Mesendoderm (in vitro differentiated cells): ENCODE measurements around the gene CERS6.

Experiments used
- DNase-seq: peaks from one replicate; pipeline ENCODE4 v3.0.0; 2013
- H2AK5ac ChIP-seq: 2 replicates; pipeline ENCODE4 v1.6.1; 2013; ENCODE audit warnings: low read length, inconsistent platforms
- H2BK120ac ChIP-seq: 2 replicates; pipeline ENCODE4 v1.6.1; 2013; ENCODE audit warnings: low read depth, mild to moderate bottlenecking, low read length, moderate library complexity, mixed read lengths
- H2BK15ac ChIP-seq: replicated peaks from 2 replicates; pipeline ENCODE4 v1.6.1; 2013; ENCODE audit warnings: low read depth, mild to moderate bottlenecking, moderate library complexity
- H2BK5ac ChIP-seq: 2 replicates; pipeline ENCODE4 v1.6.1; 2013; ENCODE audit warnings: low read length, inconsistent platforms
- H3K18ac ChIP-seq: 2 replicates; pipeline ENCODE4 v1.6.1; 2013; ENCODE audit warnings: mild to moderate bottlenecking, low read length, mixed read lengths
- H3K23ac ChIP-seq: one replicate; pipeline ENCODE4 v1.6.1; 2013; ENCODE audit warnings: low read length
- H3K27ac ChIP-seq: 2 replicates; pipeline ENCODE4 v1.5.1; 2013; ENCODE audit warnings: low read depth, mild to moderate bottlenecking, inconsistent platforms, low read length, moderate library complexity
- H3K27me3 ChIP-seq: 2 replicates; pipeline ENCODE4 v1.6.1; 2013; ENCODE audit warnings: low read length, control low read depth, mild to moderate bottlenecking, inconsistent platforms; ENCODE audit not compliant: insufficient read depth, poor library complexity
- H3K36me3 ChIP-seq: 2 replicates; pipeline ENCODE4 v1.6.1; 2013; ENCODE audit warnings: low read length, inconsistent platforms; ENCODE audit not compliant: control insufficient read depth, insufficient read depth
- H3K4ac ChIP-seq: one replicate; pipeline ENCODE4 v1.6.1; 2013; ENCODE audit warnings: low read depth, mild to moderate bottlenecking, low read length, moderate library complexity
- H3K4me1 ChIP-seq: 2 replicates; pipeline ENCODE4 v1.6.1; 2013; ENCODE audit warnings: low read depth, low read length, inconsistent platforms; ENCODE audit not compliant: control insufficient read depth
- H3K4me2 ChIP-seq: 2 replicates; pipeline ENCODE4 v1.6.1; 2013; ENCODE audit warnings: low read length
- H3K4me3 ChIP-seq: 2 replicates; pipeline ENCODE4 v1.5.1; 2013; ENCODE audit warnings: mild to moderate bottlenecking, low read length
- H3K56ac ChIP-seq: one replicate; pipeline ENCODE4 v1.6.1; 2013; ENCODE audit warnings: low read length
- H3K79me1 ChIP-seq: 2 replicates; pipeline ENCODE4 v1.6.1; 2013; ENCODE audit warnings: low read length, inconsistent platforms
- H3K79me2 ChIP-seq: 2 replicates; pipeline ENCODE4 v1.6.1; 2013; ENCODE audit warnings: mild to moderate bottlenecking, low read length; ENCODE audit not compliant: control insufficient read depth, insufficient read depth
- H3K9ac ChIP-seq: 2 replicates; pipeline ENCODE4 v1.6.1; 2013; ENCODE audit warnings: low read length, inconsistent platforms
- H4K5ac ChIP-seq: one replicate; pipeline ENCODE4 v1.6.1; 2013; ENCODE audit warnings: low read length
- H4K8ac ChIP-seq: one replicate; pipeline ENCODE4 v1.6.1; 2013; ENCODE audit warnings: low read depth, mild to moderate bottlenecking, control low read depth, low read length, moderate library complexity
- WGBS: extraction: QIAGEN DNeasy Blood & Tissue Kit; methylation state at CpG from one replicate; pipeline ENCODE4 v1.1.7; 2013; ENCODE audit warnings: low lambda C conversion rate, missing lambda C conversion rate; ENCODE audit not compliant: insufficient coverage; ENCODE audit errors: extremely low coverage; 5-methylcytosine and 5-hydroxymethylcytosine counted together

Gene CERS6

DNA sequence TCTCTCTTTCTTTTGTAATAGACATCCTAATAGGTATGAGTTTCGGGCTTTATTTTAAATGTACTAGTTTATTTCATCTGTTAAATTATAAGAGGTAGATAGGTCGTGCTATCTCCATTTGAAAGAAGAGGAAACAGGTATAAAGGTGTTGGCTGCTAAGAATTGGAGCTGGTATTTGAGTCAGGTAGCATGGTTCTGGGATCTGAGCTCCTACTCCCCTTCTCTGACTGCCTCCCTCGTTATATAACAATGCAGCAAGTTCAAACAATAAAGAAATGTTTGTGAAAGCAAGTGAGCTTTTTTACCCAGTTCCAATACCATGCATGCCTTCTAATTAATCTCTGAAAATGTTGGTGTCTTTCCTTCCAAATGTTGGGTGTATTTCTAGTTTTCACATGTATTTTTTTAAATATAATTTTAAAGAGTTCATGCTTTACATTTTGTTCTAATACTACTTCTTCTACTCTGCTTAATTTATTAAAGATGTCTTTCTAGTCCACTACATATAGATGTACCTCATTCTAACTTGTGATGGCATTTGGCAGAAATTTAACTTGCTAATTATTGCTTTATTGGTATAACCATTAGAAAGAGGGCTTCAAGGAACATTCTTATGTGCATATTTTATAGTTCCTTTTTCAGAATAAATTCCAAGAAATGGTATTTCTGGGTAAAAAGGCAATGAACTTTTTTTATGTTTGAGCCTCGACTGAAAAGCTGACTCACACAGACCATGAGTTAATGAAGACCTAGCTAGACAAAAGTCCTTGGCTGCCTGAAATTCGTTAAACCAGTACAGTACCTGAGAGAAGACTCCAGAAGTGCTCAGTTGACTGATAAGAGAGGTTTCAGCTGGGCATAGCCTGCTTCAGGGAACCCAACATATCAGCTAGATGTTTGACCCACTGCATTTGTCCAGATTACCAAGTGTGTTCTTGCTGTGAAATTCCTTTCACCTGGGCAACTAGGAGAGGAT, 133.5 kb downstream of the CERS6 start:
- H2BK15ac ChIP-seq: no peak overlapping the region
- no CpG with 5 or more reads among the region's 5 CpGs for WGBS

GRCh38 chr2:168592181-168592831, 136.2 kb downstream of the CERS6 start:
- H3K27me3 ChIP-seq: no peaks in the 10 kb centered on the region
- no peak for DNase-seq
- H3K9ac ChIP-seq: no peak overlapping the region
- no peaks in the 10 kb centered on the region for H3K36me3 ChIP-seq
- H3K79me1 ChIP-seq: no peaks in the 10 kb centered on the region
- H4K8ac ChIP-seq: no peak overlapping the region
- no peak overlapping the region for H3K4ac ChIP-seq
- H3K56ac ChIP-seq: no peak overlapping the region
- no peak overlapping the region for H3K18ac ChIP-seq
- no peaks in the 10 kb centered on the region for H3K79me2 ChIP-seq
- no peak overlapping the region for H3K4me2 ChIP-seq
- no CpG with 5 or more reads among the region's 3 CpGs for WGBS
- no peaks in the 10 kb centered on the region for H3K4me1 ChIP-seq
- H2AK5ac ChIP-seq: no peak overlapping the region
- H3K27ac ChIP-seq: no peak overlapping the region
- no peak overlapping the region for H2BK5ac ChIP-seq
- no peak overlapping the region for H2BK120ac ChIP-seq
- H3K23ac ChIP-seq: no peak overlapping the region
- H2BK15ac ChIP-seq: no peak overlapping the region
- no peak overlapping the region for H3K4me3 ChIP-seq
- no peak overlapping the region for H4K5ac ChIP-seq

More for the DNA sequence above, 133.5 kb downstream of the CERS6 start:
- no peaks in the 10 kb centered on the region for H3K36me3 ChIP-seq
- H3K56ac ChIP-seq: no peak overlapping the region
- no peaks in the 10 kb centered on the region for H3K4me1 ChIP-seq
- H3K27me3 ChIP-seq: no peaks in the 10 kb centered on the region
- H4K5ac ChIP-seq: no peak overlapping the region
- H3K79me2 ChIP-seq: no peaks in the 10 kb centered on the region
- H2BK120ac ChIP-seq: no peak overlapping the region
- H3K79me1 ChIP-seq: peaks cover 6% of the 10 kb centered on the region
- H3K27ac ChIP-seq: no peak overlapping the region
- H3K18ac ChIP-seq: no peak overlapping the region
- no peak for DNase-seq
- no peak overlapping the region for H3K4me3 ChIP-seq
- H3K9ac ChIP-seq: no peak overlapping the region
- no peak overlapping the region for H2BK5ac ChIP-seq
- no peak overlapping the region for H3K4me2 ChIP-seq
- no peak overlapping the region for H3K4ac ChIP-seq
- no peak overlapping the region for H4K8ac ChIP-seq
- H3K23ac ChIP-seq: no peak overlapping the region
- no peak overlapping the region for H2AK5ac ChIP-seq

- no peak overlapping the region for H2BK15ac ChIP-seq
- H3K4ac ChIP-seq: no peak overlapping the region
- no peak overlapping the region for H3K23ac ChIP-seq
- H4K8ac ChIP-seq: no peak overlapping the region
- no peak overlapping the region for H2AK5ac ChIP-seq
- WGBS: 100% methylated on average over 1 of the region's 1 CpG
- H3K27me3 ChIP-seq: no peaks in the 10 kb centered on the region
- no peaks in the 10 kb centered on the region for H3K79me1 ChIP-seq
- no peak overlapping the region for H3K18ac ChIP-seq
- no peak overlapping the region for H3K27ac ChIP-seq
- H2BK120ac ChIP-seq: no peak overlapping the region
- H3K79me2 ChIP-seq: no peaks in the 10 kb centered on the region
- no peaks in the 10 kb centered on the region for H3K4me1 ChIP-seq
- no peak overlapping the region for H4K5ac ChIP-seq
- no peaks in the 10 kb centered on the region for H3K36me3 ChIP-seq
- no peak overlapping the region for H3K4me2 ChIP-seq
- no peak overlapping the region for H2BK5ac ChIP-seq
- H3K56ac ChIP-seq: no peak overlapping the region
- H3K9ac ChIP-seq: no peak overlapping the region
- no peak overlapping the region for H3K4me3 ChIP-seq
- no peak for DNase-seq
Observed at GRCh38 chr2:168593713-168594112, 137.6 kb downstream of the CERS6 start.

GRCh38 chr2:168594778-168595177, 138.7 kb downstream of the CERS6 start:
- no CpG with 5 or more reads among the region's 1 CpG for WGBS
- H3K4ac ChIP-seq: no peak overlapping the region
- H3K56ac ChIP-seq: no peak overlapping the region
- no peak overlapping the region for H3K23ac ChIP-seq
- H3K4me1 ChIP-seq: no peaks in the 10 kb centered on the region
- H3K18ac ChIP-seq: no peak overlapping the region
- no peak overlapping the region for H4K5ac ChIP-seq
- no peaks in the 10 kb centered on the region for H3K79me1 ChIP-seq
- DNase-seq: no peak
- H3K27ac ChIP-seq: no peak overlapping the region
- H2AK5ac ChIP-seq: no peak overlapping the region
- H3K79me2 ChIP-seq: no peaks in the 10 kb centered on the region
- no peak overlapping the region for H2BK15ac ChIP-seq
- H3K4me3 ChIP-seq: no peak overlapping the region
- H3K36me3 ChIP-seq: no peaks in the 10 kb centered on the region
- H3K4me2 ChIP-seq: no peak overlapping the region
- no peak overlapping the region for H4K8ac ChIP-seq
- no peak overlapping the region for H2BK120ac ChIP-seq
- no peak overlapping the region for H2BK5ac ChIP-seq
- no peaks in the 10 kb centered on the region for H3K27me3 ChIP-seq
- no peak overlapping the region for H3K9ac ChIP-seq

- no CpG with 5 or more reads among the region's 6 CpGs for WGBS
- Histone ChIP-seq H3K27me3 (no peaks in the 10 kb centered on the region), H3K36me3 (no peaks in the 10 kb centered on the region), H3K4me2 (no peak overlapping the region), H2BK120ac (no peak overlapping the region), H4K5ac (no peak overlapping the region), H3K4me1 (no peaks in the 10 kb centered on the region), H3K23ac (no peak overlapping the region), H4K8ac (no peak overlapping the region), H3K4ac (no peak overlapping the region), H3K79me1 (no peaks in the 10 kb centered on the region), H2BK15ac (no peak overlapping the region), H3K79me2 (no peaks in the 10 kb centered on the region), H3K18ac (no peak overlapping the region), H3K27ac (no peak overlapping the region), H3K9ac (no peak overlapping the region), H3K56ac (no peak overlapping the region), H2BK5ac (no peak overlapping the region), H3K4me3 (no peak overlapping the region), H2AK5ac (no peak overlapping the region)
- DNase-seq: no peak
Observed at GRCh38 chr2:168596881-168597655, 141.0 kb downstream of the CERS6 start.
